Activated naive CD4-positive, alpha-beta T cell treated with anti-CD3 and anti-CD28 coated beads, Interleukin-2, amount 50 U/mL, for 72 hours (primary cell): ENCODE measurements around the gene KATNIP. TPM values are rescaled to one million over a fixed set of nuclear protein-coding genes. Genes with fewer than 3 reads are reported as not detected.

ENCODE experiments used
- ATAC-seq, 2 donors: fragments of 150-1000 bp; cut with Tn5 transposase; 2 replicates each; pipeline ENCODE4 v1.10.0; 2021; ENCODE audit warnings: mild to moderate bottlenecking in 2 of 2, moderate library complexity in 2 of 2
- DNase-seq, 2 donors: peaks; one replicate each; pipeline ENCODE4 v3.0.0; 2021 to 2022; ENCODE audit warnings: low spot score in 2 of 2
- H3K27ac Mint-ChIP-seq, 2 donors: one replicate each; pipeline ENCODE4 v1.8.0; 2022; ENCODE audit warnings: mild to moderate bottlenecking in 2 of 2, mixed read lengths in 2 of 2
- H3K36me3 Mint-ChIP-seq, 2 donors: one replicate each; pipeline ENCODE4 v1.8.0; 2022; ENCODE audit warnings: mixed read lengths in 2 of 2
- H3K9me3 Mint-ChIP-seq, 2 donors: one replicate each; pipeline ENCODE4 v1.8.0; 2022; ENCODE audit warnings: mixed read lengths in 2 of 2
- total RNA-seq, 2 donors: library from RNA; stranded (reverse); gene quantifications; one replicate each; pipeline ENCODE4 v1.2.3, GENCODE V29; 2022

Gene KATNIP
- total RNA-seq, 2 donors from 2014 or later, result 15.0 to 18.3 TPM

DNA sequence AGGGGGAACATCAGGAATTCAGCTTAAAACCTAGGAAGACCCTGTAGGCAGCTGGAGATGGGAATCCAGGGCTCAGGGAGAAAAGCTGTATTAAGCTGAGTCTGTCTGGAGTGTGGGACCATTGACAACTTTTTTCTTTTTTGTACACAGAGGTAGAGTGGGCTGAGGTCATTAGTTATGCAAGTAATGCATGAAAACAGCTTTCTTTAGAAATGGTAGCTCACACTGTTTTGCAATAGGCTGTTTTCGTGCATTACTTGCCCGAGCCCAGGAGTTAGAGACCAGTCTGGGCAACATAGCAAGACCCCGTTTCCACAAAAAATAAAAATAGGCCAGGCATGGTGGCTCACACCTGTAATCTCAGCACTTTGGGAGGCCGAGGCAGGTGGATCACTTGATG lies 46.5 kb downstream of the KATNIP start:
- H3K9me3 Mint-ChIP-seq, result no peaks in the 10 kb centered on the region

DNA sequence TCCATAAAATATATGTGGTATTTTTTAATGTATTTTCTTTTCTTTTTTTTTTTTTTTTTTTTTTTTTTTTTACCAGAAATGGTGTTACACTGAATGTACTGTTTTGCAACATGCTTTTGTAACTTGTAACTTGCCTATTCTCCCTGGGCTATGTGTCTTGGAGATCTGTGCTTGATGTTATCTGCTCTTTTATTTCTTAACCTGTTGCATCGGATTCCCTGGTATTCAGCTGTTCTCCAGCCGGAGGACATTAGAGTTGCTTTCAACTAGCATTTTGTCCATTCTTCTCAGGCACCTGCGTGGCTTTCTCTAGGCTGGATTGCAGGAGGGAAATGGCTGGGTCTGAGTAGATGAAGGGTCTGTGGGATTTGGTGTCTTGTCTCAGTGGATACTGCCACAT lies 47.4 kb downstream of the KATNIP start:
- ATAC-seq (no peak), DNase-seq (no peak)
- H3K27ac Mint-ChIP-seq, result no peak overlapping the region
- H3K36me3 Mint-ChIP-seq, result no peaks in the 10 kb centered on the region
- no peaks in the 10 kb centered on the region for H3K9me3 Mint-ChIP-seq

More for the DNA sequence above, 46.5 kb downstream of the KATNIP start:
- Mint-ChIP-seq H3K27ac (no peak overlapping the region), H3K36me3 (no peaks in the 10 kb centered on the region)
- ATAC-seq (no peak), DNase-seq (no peak)

DNA sequence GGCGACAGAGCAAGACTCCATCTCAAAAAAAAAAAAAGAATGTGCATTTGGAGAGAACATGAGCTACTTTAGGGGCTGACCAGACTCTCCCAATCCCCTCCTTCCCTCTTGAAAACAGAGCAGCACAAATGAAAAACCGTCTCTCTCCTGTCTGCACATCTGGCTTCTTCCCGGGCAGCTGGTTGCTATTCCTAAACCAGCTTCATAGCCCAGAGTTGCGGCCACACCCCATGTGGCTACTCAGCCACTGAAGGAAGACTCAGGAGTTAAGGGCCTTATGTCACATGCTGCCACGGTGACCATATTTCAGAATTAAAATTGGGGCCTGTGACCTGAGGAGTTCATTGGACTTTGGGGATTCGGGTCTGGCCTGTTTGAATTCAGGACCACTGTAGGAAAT lies 48.3 kb downstream of the KATNIP start:
- no peaks in the 10 kb centered on the region for H3K9me3 Mint-ChIP-seq
- ATAC-seq (no peak), DNase-seq (no peak)
- H3K36me3 Mint-ChIP-seq, result no peaks in the 10 kb centered on the region
- no peak overlapping the region for H3K27ac Mint-ChIP-seq

DNA sequence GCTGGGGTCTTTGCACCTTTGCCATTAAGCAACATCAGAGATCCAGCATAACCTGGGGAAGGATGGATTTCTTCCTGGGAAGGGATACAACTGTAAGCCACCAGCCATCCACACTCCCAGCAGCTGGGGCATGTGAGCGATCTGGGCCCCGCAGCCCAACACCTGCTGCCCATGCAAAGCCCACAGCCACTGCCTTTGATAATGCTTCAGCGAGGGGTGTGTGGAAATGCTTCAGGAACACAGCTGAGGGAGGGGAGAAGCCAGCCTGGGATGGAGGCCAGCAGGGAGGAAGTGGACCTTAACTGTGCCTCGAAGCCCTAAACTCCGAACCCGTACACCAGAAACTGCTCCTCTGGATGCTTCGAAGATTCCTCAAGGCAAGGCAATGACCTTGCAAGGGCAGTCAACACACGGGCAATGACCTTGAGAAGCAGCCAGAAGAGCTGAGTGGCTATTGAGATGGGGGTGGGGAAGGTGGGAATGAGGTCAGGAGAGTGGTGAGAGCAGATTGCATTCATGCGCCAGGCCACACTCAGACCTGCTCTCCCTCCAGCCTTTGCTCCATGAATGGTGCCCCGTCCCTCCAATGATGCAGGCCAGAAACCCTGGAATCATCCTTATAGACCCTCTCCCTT lies 49.1 kb downstream of the KATNIP start:
- Mint-ChIP-seq H3K36me3 (no peaks in the 10 kb centered on the region), H3K9me3 (no peaks in the 10 kb centered on the region), H3K27ac (peak overlapping the region in 1 of 2 donors; percentile 79)
- no peak for DNase-seq
- ATAC-seq, result no peak

DNA sequence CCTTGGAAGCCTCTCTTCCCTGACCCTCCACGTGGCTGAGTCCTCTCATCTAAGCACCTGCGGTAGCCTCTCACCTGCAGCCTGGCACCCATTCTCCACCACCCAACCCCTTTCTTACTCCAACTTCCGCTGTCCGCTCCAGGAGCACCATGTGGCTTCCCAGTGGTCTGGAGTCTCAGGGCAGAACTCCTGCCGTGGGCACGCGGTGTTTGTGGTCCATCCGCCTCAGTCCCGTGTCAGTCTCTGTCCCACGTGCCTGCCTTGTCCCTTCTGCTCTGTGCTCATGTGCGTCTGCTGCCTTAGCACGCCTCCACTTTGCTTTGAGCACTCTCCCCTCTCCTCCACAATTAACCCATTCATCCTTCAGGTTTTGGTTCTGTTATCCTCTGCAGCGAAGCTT lies 49.7 kb downstream of the KATNIP start:
- DNase-seq (no peak), ATAC-seq (no peak)
- Mint-ChIP-seq H3K36me3 (no peaks in the 10 kb centered on the region), H3K9me3 (no peaks in the 10 kb centered on the region), H3K27ac (no peak overlapping the region)

Other genes with a start within 250 kb of the KATNIP start
- 100 to 1,000 TPM; 166 to 218 TPM for gene IL4R, start 236.2 kb upstream of the KATNIP start, total RNA-seq
- 100 to 1,000 TPM; 103 to 106 TPM for gene IL21R, start 148.0 kb upstream of the KATNIP start, total RNA-seq
- 10 to 100 TPM; 53.3 to 70.0 TPM for gene GTF3C1, start 231 bp upstream of the KATNIP start, total RNA-seq